Measurements from ENCODE around the gene RASA1.

Gene RASA1

GRCh38 chr5:87267574-87268125 is at the start of gene RASA1:
RASA1 (plus strand) TSS chr5:87267883; CDS start chr5:87268452, 569 bp downstream.
- DNase-seq (ENCODE audit: insufficient read length, low spot score) (peak; percentile 68), FAIRE-seq (no peak)
- TF ChIP-seq POLR2A (IDR thresholded peaks at IDR 0.05; ENCODE audit: low read depth, low read length) = peak; percentile 97

GRCh38 chr5:87229780-87230179 is 37.9 kb upstream of the RASA1 start:
- no peak for TF ChIP-seq POLR2A (IDR thresholded peaks at IDR 0.05; ENCODE audit: low read depth, low read length)
- FAIRE-seq (peak; percentile 6), DNase-seq (ENCODE audit: insufficient read length, low spot score) (no peak)

GRCh38 chr5:87231037-87231808 is 36.5 kb upstream of the RASA1 start:
- TF ChIP-seq POLR2A (IDR thresholded peaks at IDR 0.05; ENCODE audit: low read depth, low read length) = no peak
- peak; percentile 33 for FAIRE-seq
- DNase-seq (ENCODE audit: insufficient read length, low spot score) = no peak

GRCh38 chr5:87233143-87233542 is 34.5 kb upstream of the RASA1 start:
- no peak for DNase-seq (ENCODE audit: insufficient read length, low spot score)
- TF ChIP-seq POLR2A (IDR thresholded peaks at IDR 0.05; ENCODE audit: low read depth, low read length) = no peak
- no peak for FAIRE-seq

GRCh38 chr5:87241555-87241954 is 26.1 kb upstream of the RASA1 start:
- FAIRE-seq (no peak), DNase-seq (ENCODE audit: insufficient read length, low spot score) (no peak)
- TF ChIP-seq POLR2A (IDR thresholded peaks at IDR 0.05; ENCODE audit: low read depth, low read length) = no peak

- DNase-seq (ENCODE audit: insufficient read length, low spot score) (no peak), FAIRE-seq (peak; percentile 11)
- no peak for TF ChIP-seq POLR2A (IDR thresholded peaks at IDR 0.05; ENCODE audit: low read depth, low read length)
Measured at GRCh38 chr5:87242242-87242641, 25.4 kb upstream of the RASA1 start.

GRCh38 chr5:87243161-87243844 is 24.4 kb upstream of the RASA1 start:
- DNase-seq (ENCODE audit: insufficient read length, low spot score) = peak; percentile 14

GRCh38 chr5:87245451-87245850 is 22.2 kb upstream of the RASA1 start:
- no peak for FAIRE-seq
- TF ChIP-seq POLR2A (IDR thresholded peaks at IDR 0.05; ENCODE audit: low read depth, low read length) = no peak
- no peak for DNase-seq (ENCODE audit: insufficient read length, low spot score)

More at GRCh38 chr5:87243161-87243844, 24.4 kb upstream of the RASA1 start:
- TF ChIP-seq POLR2A (IDR thresholded peaks at IDR 0.05; ENCODE audit: low read depth, low read length) = no peak
- peak; percentile 62 for FAIRE-seq

- FAIRE-seq (no peak), DNase-seq (ENCODE audit: insufficient read length, low spot score) (no peak)
- TF ChIP-seq POLR2A (IDR thresholded peaks at IDR 0.05; ENCODE audit: low read depth, low read length) = no peak
Measured at GRCh38 chr5:87246061-87246460, 21.6 kb upstream of the RASA1 start.

GRCh38 chr5:87252283-87252605 is 15.4 kb upstream of the RASA1 start:
- no peak for TF ChIP-seq POLR2A (IDR thresholded peaks at IDR 0.05; ENCODE audit: low read depth, low read length)
- FAIRE-seq (no peak), DNase-seq (ENCODE audit: insufficient read length, low spot score) (no peak)

GRCh38 chr5:87254035-87254434 is 13.6 kb upstream of the RASA1 start:
- no peak for DNase-seq (ENCODE audit: insufficient read length, low spot score)
- FAIRE-seq = no peak
- no peak for TF ChIP-seq POLR2A (IDR thresholded peaks at IDR 0.05; ENCODE audit: low read depth, low read length)

GRCh38 chr5:87258507-87258906 is 9.2 kb upstream of the RASA1 start:
- TF ChIP-seq POLR2A (IDR thresholded peaks at IDR 0.05; ENCODE audit: low read depth, low read length) = no peak
- FAIRE-seq (no peak), DNase-seq (ENCODE audit: insufficient read length, low spot score) (no peak)

- FAIRE-seq = no peak
- TF ChIP-seq POLR2A (IDR thresholded peaks at IDR 0.05; ENCODE audit: low read depth, low read length) = no peak
- DNase-seq (ENCODE audit: insufficient read length, low spot score) = no peak
Measured at GRCh38 chr5:87260604-87261192, 7.0 kb upstream of the RASA1 start.

- no peak for TF ChIP-seq POLR2A (IDR thresholded peaks at IDR 0.05; ENCODE audit: low read depth, low read length)
- FAIRE-seq (no peak), DNase-seq (ENCODE audit: insufficient read length, low spot score) (no peak)
Measured at GRCh38 chr5:87263498-87263897, 4.2 kb upstream of the RASA1 start.
